GM21447 (cell line): ENCODE results near the gene HTD2.
A peak's percentile ranks its signal among the peaks of the same experiment; 100 is the strongest.
"Not testable (repeated sequence)": the region's sequence is repeated elsewhere in the genome, so short reads cannot be mapped to it uniquely, and the experiment has no call there.

Source experiments
- ATAC-seq: cut with Tn5 transposase; IDR thresholded peaks from one replicate; pipeline ENCODE4 v1.9.1; 2021; ENCODE audit not compliant: unreplicated experiment

The HTD2 gene

GRCh38 chr3:58331593-58332152 is 25.4 kb downstream of the HTD2 start:
- ATAC-seq = no peak

- ATAC-seq = peak; percentile 78
These were observed 26.4 kb downstream of the HTD2 start, which contains the start of gene PXK for GRCh38 chr3:58332575-58333188. Gene PXK (plus strand): TSS chr3:58332892. CDS start chr3:58332989, 97 bp downstream.

- peak; percentile 51 for ATAC-seq
These were observed 27.1 kb downstream of the HTD2 start for GRCh38 chr3:58333206-58334012.

- ATAC-seq = no peak
These were observed 27.6 kb downstream of the HTD2 start for GRCh38 chr3:58334013-58334321.

- ATAC-seq = no peak
These were observed 28.2 kb downstream of the HTD2 start for GRCh38 chr3:58334506-58334884.

GRCh38 chr3:58335652-58335947 is 29.3 kb downstream of the HTD2 start:
- no peak for ATAC-seq

GRCh38 chr3:58336135-58336882 is 30.0 kb downstream of the HTD2 start:
- ATAC-seq = no peak

- no peak for ATAC-seq
These were observed 30.9 kb downstream of the HTD2 start for GRCh38 chr3:58337190-58337589.

- not testable (repeated sequence) for ATAC-seq
These were observed 32.8 kb downstream of the HTD2 start for GRCh38 chr3:58339146-58339545.

- no peak for ATAC-seq
These were observed 34.4 kb downstream of the HTD2 start for GRCh38 chr3:58340594-58341244.

GRCh38 chr3:58341376-58341775 is 35.1 kb downstream of the HTD2 start:
- ATAC-seq = no peak

- no peak for ATAC-seq
These were observed 36.4 kb downstream of the HTD2 start for GRCh38 chr3:58342676-58343075.

- ATAC-seq = no peak
These were observed 39.1 kb downstream of the HTD2 start for GRCh38 chr3:58345457-58345856.

- no peak for ATAC-seq
These were observed 40.0 kb downstream of the HTD2 start for GRCh38 chr3:58346368-58346767.

- ATAC-seq = no peak
These were observed 41.7 kb downstream of the HTD2 start for GRCh38 chr3:58347984-58348383.

- ATAC-seq = peak; percentile 88
These were observed 43.7 kb downstream of the HTD2 start for GRCh38 chr3:58349792-58350626.

- ATAC-seq = no peak
These were observed 44.3 kb downstream of the HTD2 start for GRCh38 chr3:58350627-58351013.

GRCh38 chr3:58351920-58352319 is 45.6 kb downstream of the HTD2 start:
- ATAC-seq = no peak

- no peak for ATAC-seq
These were observed 46.3 kb downstream of the HTD2 start for GRCh38 chr3:58352626-58353025.

- ATAC-seq = no peak
These were observed 47.6 kb downstream of the HTD2 start for GRCh38 chr3:58353722-58354553.
